Fibroblast of peridontal ligament (primary cell): ENCODE results near the gene PRKX.
"Not testable (repeated sequence)": the region's sequence is repeated elsewhere in the genome, so short reads cannot be mapped to it uniquely, and the experiment has no call there.

Source experiments
- DNase-seq: peaks from one replicate; pipeline ENCODE4 v3.0.0-alpha.2; 2010; ENCODE audit errors: extremely low read depth

The PRKX gene

DNA sequence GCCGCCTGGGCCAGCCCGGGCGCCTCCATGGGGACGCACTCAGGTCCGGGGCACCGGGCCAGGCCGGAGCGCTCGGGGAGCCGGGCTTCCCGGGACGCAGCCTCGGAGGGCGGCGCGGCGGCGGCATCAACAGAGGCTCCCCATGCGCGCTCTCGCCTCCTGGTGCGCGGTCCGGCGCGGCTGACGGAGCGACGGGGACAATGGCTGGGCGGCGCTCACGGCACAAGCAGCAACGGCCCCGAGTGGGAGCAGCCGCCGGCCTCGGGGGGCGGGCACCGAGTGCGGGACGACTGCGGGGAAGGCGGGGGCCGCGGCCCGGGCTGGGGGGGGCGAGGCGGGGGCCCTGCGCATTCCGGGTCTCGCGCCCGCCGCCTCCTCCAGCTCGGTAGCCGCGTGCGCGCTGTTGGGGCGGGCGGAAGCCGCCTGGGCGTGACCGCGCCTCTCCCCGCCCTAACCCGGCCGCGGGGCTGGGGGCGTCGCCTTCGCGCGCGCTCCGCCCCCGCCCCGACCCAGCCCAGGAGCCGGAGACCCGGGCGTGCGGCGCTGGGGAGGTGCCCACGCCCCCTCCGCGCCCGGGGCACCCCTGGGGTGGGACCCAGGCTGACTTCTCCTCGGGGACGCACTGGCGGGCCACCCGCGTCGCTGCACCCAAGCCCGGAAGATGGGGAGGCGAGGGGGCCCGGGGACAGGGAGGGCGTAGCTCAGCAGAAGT, at the start of gene PRKX:
TSS of gene PRKX (minus strand) at position 425 of the 712 bp plus-strand sequence. CDS start at position 29, 396 bp downstream.
- DNase-seq, result no peak

DNA sequence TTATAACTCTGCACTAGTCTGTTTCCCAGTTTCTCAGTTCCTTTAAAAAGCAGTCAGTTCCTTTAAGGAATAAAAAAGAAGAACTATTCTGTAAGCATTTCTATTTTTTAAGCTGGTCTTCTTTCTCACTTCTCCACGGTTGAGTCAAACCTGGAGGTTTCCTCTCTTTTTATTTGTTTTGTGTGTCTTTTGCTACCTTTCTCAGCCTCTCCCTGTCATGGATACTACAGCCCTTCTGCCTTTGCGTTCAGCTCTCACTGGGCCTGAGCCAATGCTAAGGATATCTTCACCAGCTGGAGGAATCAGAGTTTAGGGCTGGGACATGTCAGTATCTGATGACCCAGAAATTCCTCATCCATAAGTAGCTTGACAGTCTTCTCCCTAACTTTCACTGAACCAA, 49.7 kb upstream of the PRKX start:
- no peak for DNase-seq

DNA sequence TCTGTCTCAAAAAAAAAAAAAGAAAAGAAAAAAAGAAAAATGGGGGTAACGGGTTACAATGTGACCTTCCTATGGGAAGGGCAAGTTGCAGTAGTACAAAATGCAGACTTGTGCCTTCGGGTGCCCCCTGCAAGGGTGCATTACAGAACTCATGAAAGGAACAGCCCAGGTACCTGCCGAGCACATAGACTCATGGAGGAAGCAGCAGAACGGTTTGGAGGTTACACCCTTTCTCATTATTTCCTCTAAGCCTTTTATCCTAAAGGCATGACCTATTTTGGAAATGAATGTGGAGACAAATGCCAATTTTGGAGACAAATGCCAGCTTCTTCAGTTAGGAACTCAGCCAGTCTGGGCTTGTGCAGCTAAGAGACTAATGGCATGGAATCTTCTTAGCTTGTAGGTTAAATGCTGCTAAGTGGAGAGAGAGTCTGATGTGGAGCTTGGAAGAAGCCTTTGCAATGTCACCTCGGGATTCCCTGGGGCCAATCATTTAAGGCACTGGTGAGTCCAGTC, 44.1 kb upstream of the PRKX start:
- DNase-seq, result no peak

DNA sequence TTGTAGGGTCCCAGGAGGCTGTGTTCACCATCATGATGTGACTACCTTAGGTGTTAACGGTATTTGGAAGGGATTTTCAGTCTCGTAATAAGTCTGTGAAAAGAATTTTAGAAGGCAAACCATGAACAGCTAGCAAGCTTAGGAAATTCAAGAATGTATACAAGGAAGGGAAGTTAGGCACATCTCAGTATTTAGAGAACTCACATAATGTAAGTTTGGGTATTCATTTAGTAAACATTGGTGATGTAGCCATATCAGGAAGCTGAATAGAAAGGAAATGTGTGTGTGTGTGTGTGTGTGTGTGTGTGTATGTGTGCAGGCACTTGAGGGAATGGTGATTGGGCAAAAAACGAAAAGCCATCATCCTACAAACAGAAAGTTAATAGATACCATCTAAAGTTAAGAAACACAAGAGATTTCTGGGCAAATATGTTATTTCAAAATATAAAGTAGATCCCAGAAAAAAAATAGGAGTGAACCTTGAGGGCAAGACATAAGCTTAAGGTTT, 34.7 kb upstream of the PRKX start:
- no peak for DNase-seq

DNA sequence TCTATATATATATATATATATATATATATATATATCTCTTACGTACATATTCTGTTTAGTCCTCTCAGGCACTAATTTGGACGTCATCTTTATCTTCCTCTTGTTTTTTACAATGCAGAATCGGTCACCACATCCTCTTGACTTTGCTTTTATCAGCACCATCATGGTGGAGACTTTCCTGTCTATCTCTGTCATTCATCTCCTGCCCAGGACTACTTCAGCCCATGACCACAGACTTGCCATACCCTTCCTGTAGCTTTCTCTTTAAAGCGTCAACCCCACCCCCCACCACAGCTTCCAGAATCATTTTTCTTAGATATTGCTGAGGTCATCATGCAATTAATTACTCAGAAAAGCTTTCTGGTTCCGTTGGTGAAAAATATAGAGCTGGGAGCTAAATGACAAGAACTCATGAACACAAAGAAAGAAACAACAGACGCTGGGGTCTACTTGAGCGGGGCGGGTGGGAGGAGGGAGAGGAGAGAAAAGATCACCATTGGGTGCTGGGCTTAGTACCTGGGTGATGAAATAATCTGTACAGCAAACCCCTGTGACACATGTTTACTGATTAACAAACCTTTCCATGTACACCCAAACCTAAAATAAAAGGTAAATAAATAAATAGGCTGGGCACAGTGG, 30.5 kb upstream of the PRKX start:
- DNase-seq, result no peak

DNA sequence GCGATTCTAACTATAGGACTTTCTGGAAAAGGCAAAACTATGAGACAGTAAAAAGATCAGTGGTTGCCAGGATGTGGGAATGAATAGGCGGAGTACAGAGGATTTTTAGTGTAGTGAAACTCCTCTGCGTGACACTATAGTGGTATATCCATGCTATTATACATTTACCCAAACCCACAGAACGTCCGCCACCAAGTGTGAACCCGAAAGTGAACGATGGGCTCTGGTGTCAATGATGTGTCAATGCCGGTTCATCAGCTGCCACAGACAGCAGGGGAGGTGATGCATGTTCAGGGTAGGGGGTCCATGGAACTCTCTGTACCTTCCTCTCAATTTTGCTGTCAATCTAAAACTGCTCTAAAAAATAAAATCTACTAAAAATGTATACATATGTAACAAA, 27.5 kb upstream of the PRKX start:
- DNase-seq, result not testable (repeated sequence)

DNA sequence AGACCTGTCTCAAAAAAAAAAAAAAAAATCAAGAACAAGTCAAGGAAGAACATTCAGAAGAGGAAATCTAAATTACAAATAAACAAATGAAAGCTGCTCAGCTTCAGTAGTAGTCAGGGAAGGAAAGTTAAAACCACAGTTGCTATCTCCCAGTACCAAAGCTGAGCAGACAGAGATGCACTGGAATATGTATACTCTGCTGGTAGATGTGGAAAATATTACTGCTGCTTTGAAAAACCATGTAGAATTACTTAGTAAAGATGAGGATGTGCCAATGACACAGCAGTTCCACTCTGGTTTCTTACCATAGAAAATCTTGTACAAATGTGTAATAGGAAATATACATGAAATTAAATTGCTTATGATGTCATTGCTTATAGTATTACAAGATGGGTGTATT, 25.1 kb upstream of the PRKX start:
- DNase-seq, result no peak

DNA sequence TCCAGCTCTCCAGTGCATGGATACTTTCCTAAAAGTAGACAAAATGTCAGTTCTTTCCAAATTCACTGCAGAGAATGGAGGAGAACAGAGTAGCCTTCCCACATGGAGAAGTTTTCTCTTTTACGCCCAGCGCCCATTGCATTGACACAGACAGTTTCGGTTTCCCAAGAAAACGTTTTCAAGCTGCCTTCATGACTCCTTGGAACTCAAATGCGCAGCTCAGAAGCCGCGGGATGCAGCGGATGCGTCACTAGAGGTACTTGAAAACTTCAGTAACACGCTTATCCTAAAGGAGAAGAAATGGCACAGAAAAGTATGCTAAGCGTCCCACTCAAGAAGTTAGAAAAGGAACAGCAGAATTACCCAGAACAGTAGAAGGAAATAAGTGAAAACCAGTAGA, 23.1 kb upstream of the PRKX start:
- not testable (repeated sequence) for DNase-seq

DNA sequence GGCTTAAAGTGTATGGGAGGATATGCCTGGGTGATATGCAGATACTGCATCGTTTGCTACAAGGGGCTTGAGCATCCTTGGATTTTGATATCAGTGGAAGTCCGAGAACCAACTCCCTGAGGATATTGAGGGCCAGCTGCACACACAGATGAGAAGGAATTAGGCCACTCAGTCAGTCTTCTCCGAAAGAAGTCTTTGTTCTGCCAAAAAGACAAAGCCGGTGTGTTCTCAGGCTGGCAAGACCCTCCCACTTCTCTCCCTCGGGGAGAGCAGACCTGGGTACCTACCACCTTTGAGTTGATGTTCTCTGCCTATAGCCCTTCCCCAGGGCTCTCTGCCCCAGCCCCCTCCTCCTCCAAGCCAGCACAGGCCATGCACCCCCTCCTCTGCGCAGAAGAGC, 22.4 kb upstream of the PRKX start:
- DNase-seq, result not testable (repeated sequence)

DNA sequence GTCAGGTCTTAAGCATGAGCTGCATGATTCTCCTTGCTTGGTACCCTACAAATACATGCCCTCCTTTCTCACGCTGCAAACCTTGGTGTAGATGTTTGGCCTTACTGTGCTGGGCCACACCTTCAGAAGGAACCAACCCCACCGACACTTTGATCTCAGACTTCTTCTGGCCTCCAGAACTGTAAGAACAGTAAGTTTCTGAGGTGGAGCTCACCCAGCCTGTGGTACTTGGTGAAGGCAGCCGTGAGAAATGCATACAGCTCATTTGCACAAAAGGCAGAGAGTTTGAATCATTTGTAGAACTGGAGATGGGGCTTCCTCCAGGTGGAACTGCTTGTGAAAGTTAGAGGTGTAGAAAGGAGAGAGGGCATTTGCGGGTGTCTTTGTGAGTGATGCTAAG, 21.0 kb upstream of the PRKX start:
- not testable (repeated sequence) for DNase-seq

DNA sequence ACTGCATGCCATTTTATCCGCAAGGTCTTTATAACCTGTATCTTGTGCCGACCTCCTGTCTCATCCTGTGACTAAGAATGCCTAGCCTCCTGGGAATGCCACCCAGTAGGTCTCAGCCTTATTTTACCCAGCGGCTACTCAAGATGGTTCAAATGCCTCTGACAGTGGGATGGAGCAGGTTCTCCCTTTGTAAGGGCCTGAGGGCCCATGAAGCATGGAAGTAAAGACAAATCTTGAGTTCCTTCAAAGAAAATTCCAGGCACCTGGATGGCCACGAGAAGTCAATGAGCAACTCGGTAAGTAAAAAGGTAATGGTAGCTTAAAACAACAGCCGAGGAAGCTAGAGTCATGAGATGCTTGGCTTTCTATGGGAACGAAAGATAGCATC, 19.6 kb upstream of the PRKX start:
- no peak for DNase-seq

DNA sequence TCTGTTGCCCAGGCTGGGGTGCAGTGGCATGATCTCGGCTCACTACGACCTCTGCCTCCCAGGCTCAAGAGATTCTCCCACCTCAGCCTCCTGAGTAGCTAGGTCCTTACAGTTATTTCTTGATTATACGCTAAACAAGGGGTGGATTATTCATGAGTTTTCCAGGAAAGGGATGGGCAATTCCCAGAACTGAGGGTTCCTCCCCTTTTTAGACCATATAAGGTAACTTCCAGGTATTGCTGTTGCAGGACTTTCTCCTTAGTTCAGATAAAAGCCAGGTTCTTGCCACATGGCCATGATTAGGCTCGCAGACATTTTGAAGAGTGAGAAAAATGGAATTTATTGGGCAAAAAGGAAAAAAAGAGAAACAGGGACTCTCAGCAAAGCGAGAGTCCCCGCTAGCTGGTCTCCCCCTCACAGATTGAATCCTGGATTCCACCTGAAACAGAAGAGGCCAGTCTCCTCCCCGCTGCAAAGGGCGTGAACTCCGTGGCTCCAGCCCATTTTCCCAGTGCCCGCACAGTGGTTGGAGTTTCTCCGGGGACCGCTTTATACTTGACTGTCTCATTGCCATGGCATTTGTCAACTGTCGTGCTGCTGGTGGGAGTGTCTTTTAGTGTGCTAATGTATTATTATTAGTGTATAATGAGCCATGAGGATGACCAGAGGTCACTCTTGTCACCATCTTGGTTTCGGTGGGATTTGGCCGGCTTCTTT, 19.0 kb upstream of the PRKX start:
- not testable (repeated sequence) for DNase-seq

DNA sequence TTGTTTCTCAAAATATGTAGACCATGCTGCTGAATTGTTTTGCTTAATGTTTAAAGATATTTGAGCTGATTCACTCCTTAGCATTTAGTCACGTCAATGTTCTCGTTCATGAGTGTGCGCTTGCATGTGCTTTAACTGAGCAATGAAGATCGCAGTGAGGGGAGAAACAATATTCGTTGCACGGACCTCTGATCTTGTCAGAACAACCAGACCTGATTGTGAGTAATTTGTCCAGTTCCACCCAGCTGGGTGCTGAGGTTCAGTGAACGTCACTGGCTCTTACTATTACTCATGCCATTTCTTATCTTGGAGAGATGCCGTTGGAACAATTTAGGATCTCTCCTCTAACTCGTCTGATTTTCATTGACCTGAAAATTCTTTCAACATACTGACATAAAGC, 15.0 kb upstream of the PRKX start:
- peak; percentile 63 for DNase-seq

DNA sequence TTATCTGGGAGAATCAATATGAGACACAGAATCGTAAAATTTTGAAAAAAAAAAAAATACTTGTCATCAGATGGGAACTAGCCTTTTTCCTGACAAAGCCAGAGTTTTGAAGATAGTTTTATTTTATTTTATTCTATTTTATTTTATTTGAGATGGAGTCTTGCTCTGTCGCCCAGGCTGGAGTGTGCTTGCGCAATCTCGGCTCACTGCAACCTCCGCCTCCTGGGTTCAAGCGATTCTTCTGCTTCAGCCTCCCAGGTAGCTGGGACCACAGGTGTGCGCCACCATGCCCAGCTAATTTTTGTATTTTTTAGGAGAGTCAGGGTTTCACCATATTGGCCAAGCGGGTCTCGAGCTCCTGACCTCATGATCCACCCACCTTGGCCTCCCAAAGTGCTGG, 10.0 kb upstream of the PRKX start:
- DNase-seq, result not testable (repeated sequence)

DNA sequence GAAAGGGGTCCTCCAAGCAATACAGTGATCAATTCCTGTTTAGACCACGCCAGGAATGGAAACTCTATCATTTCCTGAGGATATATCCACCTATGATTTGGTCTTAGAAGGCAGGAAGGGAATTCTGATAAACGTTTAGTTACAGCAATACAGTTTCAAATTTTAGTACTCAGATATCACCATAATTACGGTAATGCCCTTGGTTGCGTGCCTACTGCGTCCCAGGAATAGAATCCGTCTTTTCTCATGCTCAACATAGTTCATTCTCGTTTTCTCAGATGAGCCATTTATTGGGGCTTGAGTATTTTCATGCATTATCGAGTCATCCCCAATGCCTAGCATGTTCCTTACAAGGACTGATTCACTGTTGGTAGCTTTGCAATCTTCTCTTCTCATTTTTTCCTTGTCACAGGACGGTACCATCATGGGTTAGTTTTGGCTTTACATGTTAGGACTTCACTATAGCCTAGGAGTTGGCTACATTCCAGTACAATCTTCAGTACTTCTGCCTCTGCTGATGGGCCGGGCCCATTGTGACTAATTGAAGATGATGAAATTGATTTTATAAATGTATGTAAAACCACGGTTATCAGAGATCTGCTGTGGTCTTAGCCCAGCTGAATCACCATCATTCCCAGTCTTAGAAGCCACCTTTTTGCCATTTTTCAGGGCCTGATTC, 4.4 kb upstream of the PRKX start:
- DNase-seq, result no peak

DNA sequence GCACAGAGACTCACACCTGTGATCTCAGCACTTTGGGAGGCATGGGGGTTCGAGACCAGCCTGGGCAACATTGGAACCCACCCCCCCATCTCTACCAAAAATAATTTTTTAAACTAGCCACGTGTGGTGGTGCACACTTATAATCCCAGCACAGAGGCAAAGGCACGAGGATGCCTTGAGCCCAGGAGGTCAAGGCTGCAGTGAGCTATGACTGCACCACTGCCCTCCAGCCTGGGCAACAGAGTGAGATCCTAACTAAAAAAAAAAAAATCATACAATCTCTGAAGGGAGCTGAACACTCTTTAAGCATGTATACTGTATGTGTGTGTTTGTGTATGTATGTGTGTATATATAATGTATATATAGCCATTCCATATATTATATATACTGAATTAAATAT, 2.5 kb upstream of the PRKX start:
- DNase-seq, result no peak

DNA sequence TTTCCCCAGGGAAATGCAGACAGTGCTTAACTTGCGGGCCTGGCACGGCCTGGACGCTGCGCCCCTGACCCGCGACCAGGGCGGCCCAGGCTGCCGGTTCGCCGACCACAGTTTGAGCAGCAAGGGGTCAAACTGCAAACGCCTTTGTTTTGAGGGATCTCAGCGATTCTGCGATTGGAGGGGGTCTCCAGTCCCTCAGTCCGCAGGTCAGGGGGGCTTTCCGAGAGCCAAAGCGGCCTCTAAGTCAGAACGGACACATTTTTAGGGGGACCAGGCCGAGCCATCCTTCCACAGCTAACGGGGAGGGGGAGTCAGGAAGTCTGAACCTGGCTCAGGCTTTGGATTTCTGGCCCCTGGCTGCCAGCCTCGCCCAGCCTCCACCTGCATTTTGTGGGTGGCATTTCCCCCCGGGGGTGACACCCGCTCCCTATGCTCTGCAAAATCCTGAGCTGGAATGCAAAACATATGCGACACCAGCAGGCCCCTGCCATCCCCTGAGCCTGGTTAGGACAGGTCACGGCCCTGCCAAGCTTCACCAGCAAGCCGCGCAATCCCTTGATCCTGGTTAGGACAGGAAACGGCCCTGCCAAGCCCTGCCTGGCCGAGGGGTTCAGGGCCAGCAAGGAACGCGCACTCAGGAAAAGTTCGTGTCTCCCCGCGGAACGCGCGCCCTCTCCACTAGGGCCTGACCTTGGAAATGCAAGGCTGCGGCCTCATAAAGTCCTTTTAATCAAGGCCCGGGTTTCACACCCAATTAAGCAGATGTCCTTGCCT, 1.4 kb upstream of the PRKX start:
- not testable (repeated sequence) for DNase-seq

DNA sequence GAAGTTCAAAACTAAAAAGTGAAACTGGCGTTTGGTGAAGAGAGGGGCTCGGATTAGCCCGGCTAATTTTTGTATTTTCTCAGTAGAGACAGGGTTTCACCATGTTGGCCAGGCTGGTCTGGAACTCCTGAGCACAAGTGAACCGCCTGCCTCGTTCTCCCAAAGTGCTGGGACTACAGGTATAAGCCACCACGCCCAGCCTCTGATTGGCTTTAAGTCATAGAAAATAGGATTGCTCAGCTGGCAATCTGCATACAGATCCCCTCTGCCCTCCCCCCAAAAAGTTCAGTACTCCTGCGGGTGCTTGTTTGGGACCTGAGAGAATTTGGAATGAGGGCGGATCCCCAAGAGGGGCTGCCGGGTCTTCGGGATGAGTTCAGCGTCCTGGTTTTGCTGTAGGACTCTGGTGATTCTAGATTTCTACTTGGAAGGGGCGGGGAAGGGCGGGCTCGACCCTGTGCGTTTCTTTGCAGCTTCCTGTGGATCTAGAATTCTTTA, 537 bp upstream of the PRKX start:
- no peak for DNase-seq

DNA sequence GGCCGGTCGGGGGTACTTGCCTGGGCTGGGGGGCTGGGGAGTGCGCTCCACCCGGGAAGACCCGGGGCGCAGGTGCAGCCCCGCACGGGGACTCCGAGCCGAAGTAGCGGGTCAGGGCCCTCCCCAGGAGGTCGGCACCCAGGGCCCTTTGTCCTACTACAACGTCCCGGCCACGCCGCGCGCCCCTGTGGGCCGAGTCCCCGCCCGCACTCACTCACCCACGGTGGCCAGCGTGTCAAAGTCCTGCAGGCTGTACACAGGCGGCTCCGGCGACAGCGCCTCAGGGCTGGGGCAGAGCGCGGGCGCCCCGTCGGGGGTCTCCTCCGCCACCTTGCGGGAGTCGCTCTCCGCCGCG, 602 bp downstream of the PRKX start:
- no peak for DNase-seq

DNA sequence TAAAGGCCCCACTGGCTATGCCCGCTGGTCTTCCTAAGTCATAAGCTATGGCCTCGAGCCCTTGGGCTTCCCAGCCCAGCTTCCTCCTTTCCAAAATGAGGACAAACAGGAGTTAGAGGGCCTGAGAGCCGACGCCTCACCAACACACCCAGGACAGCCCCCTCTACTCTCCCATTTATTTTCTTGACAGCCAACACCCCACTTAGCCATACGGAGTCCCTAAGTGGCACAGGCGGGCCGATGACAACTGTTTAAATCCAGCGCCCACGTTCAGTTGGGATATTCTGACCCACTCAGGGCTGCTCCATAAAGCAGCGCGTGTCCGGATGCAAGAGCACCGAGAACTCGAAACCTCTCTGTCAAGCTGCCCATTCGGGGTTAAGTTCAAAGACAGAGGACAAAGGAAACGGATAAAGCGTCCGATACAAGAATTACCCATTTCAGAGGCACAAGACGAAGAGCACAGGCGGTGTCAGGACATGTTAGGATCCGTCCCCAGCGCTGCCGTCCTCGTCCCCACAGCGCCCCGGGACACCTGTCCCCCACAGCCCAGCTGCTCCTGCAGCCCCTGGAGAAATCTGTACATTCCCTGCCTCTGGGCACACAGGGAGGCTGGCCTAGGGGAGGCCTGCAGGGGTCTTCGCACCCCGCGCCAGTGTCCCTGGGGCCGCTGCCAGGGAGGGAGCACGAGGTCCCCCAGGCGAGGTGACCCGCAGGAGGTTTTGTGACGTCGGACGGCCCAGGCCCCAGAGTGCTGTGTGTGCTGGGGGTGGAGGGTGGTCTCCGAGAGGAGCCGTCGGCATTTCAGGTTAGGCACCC, 1.2 kb downstream of the PRKX start:
- peak; percentile 34 for DNase-seq
